ENCODE data around the gene CDK9.

- TF ChIP-seq CTCF (IDR thresholded peaks at IDR 0.05 in 8 of 11, conservative IDR thresholded peaks at IDR 0.05 in 3 of 11) (no peak), POLR2A (IDR thresholded peaks at IDR 0.05) (no peak), POLR2AphosphoS5 (IDR thresholded peaks at IDR 0.05) (no peak)
These were observed 15.3 kb upstream of the CDK9 start for GRCh38 chr9:127770583-127770904.

Data from spleen (tissue), 7 donors.